HCT116 (cell line): Measurements from ENCODE around the gene MOGAT3. TPM values are rescaled to one million over a fixed set of nuclear protein-coding genes. Genes with fewer than 3 reads are reported as not detected.

Source experiments
- ATAC-seq: fragments of 200-7000 bp; cut with Tn5 transposase; 2 replicates; pipeline ENCODE4 v1.9.1; 2020; ENCODE audit warnings: mild to moderate bottlenecking, moderate library complexity
- BruUV-seq: library from RNA; stranded (reverse); fragments of 400-500 nt; replicated peaks from 2 replicates; lab custom pipeline; 2021; lab: Mats Ljungman, UMichigan
- CTCF ChIA-PET: fragments of 300-600 bp; sonication (Branson Sonifier 250); formaldehyde crosslinking; loops from one replicate; lab custom pipeline; 2021; ENCODE audit warnings: antibody characterized with exemption; lab: Charles Lee
- POLR2A ChIA-PET: fragments of 300-600, 350-600 bp; sonication (Branson Sonifier 250); formaldehyde crosslinking; loops from one replicate; lab custom pipeline; 2021; ENCODE audit warnings: antibody characterized with exemption; lab: Charles Lee
- RAD21 ChIA-PET, 2 experiments: fragments of 300-600 bp; sonication (Branson Sonifier 250); formaldehyde crosslinking; loops; one replicate each; lab custom pipeline; 2023; ENCODE audit warnings: low total read pairs in 2 of 2; ENCODE audit not compliant: uncharacterized antibody in 2 of 2, unreplicated experiment in 2 of 2, low non-redundant PET in 1 of 2; lab: Charles Lee
- DNase-seq: peaks from one replicate; pipeline ENCODE4 v3.0.0-alpha.2; 2010; ENCODE audit warnings: low read depth, low spot score
- H2AFZ ChIP-seq: fragments of 200-600 bp; shearing (Covaris generic), sonication (generic); 2 replicates; pipeline ENCODE4 v1.6.1; 2017; ENCODE audit warnings: low read depth, mixed run types, mixed read lengths, antibody characterized with exemption, low read length; ENCODE audit not compliant: poor library complexity, severe bottlenecking
- H3K27ac ChIP-seq: 2 replicates; pipeline ENCODE4 v1.5.1; 2012; ENCODE audit warnings: low read depth, low read length
- H3K27me3 ChIP-seq: fragments of 200-600 bp; sonication (generic); 2 replicates; pipeline ENCODE4 v1.6.1; 2016; ENCODE audit warnings: mixed run types, low read length, mixed read lengths; ENCODE audit not compliant: insufficient read depth
- H3K36me3 ChIP-seq, 2 experiments: fragments of 200-500 bp in 1 of 2; fragments of 200-600 bp in 1 of 2; sonication (Bioruptor generic) in 1 of 2; sonication (generic) in 1 of 2; 2 replicates each; pipeline versions ENCODE4 v1.5.1 to v1.6.1; 2014 to 2016; ENCODE audit warnings: low read length in 2 of 2, inconsistent platforms in 1 of 2, mixed read lengths in 1 of 2, mixed run types in 1 of 2; ENCODE audit not compliant: insufficient read depth in 2 of 2, control insufficient read depth in 1 of 2
- H3K4me1 ChIP-seq, 2 experiments: fragments of 200-600 bp in 1 of 2; sonication (generic) in 1 of 2; 2 replicates each; pipeline versions ENCODE4 v1.5.1 to v1.6.1; 2012 to 2017; ENCODE audit warnings: low read length in 2 of 2, inconsistent platforms in 1 of 2, mild to moderate bottlenecking in 1 of 2, mixed read lengths in 1 of 2, mixed run types in 1 of 2, moderate library complexity in 1 of 2; ENCODE audit not compliant: insufficient read depth in 2 of 2, control insufficient read depth in 1 of 2
- H3K4me2 ChIP-seq: fragments of 200-600 bp; sonication (generic); 2 replicates; pipeline ENCODE4 v1.6.1; 2017; ENCODE audit warnings: mixed run types, low read length, mixed read lengths
- H3K4me3 ChIP-seq, 2 experiments: fragments of 200-600 bp in 1 of 2; sonication (generic) in 1 of 2; replicated peaks in 1 of 2; 2 replicates each; pipeline ENCODE4 v1.5.1; 2011 to 2016; ENCODE audit warnings: low read length in 2 of 2, control low read depth in 1 of 2, low read depth in 1 of 2, mild to moderate bottlenecking in 1 of 2, mixed read lengths in 1 of 2, mixed run types in 1 of 2
- H3K79me2 ChIP-seq: fragments of 200-600 bp; sonication (generic); 2 replicates; pipeline ENCODE4 v1.6.1; 2017; ENCODE audit warnings: mild to moderate bottlenecking, mixed run types, low read length, moderate library complexity, mixed read lengths; ENCODE audit not compliant: insufficient read depth
- H3K9ac ChIP-seq: fragments of 200-600 bp; sonication (generic); 2 replicates; pipeline ENCODE4 v1.6.1; 2016; ENCODE audit warnings: low read length, mixed read lengths
- H3K9me2 ChIP-seq: fragments of 200-600 bp; sonication (generic), shearing (Covaris generic); 2 replicates; pipeline ENCODE4 v1.6.1; 2017; ENCODE audit warnings: mixed run types, mild to moderate bottlenecking, moderate library complexity; ENCODE audit not compliant: insufficient read depth
- H3K9me3 ChIP-seq, 2 experiments: fragments of 200-500 bp in 1 of 2; fragments of 200-600 bp in 1 of 2; sonication (Bioruptor generic) in 1 of 2; sonication (generic) in 1 of 2; 2 replicates each; pipeline ENCODE4 v1.6.1; 2014 to 2017; ENCODE audit warnings: low read length in 2 of 2, mixed read lengths in 2 of 2, inconsistent platforms in 1 of 2, low read depth in 1 of 2, mild to moderate bottlenecking in 1 of 2, mixed run types in 1 of 2, moderate library complexity in 1 of 2; ENCODE audit not compliant: control insufficient read depth in 1 of 2, insufficient read depth in 1 of 2
- H4K20me1 ChIP-seq: fragments of 200-600 bp; sonication (generic), shearing (Covaris generic); 2 replicates; pipeline ENCODE4 v1.6.1; 2017; ENCODE audit warnings: mixed run types, mild to moderate bottlenecking, moderate library complexity; ENCODE audit not compliant: insufficient read depth
- CBX3 ChIP-seq: IDR thresholded peaks from 2 replicates; pipeline ENCODE4 v1.6.1; 2012; ENCODE audit warnings: low read depth
- EZH2 ChIP-seq: fragments of 200-600 bp; sonication (generic); IDR thresholded peaks from 2 replicates; pipeline ENCODE4 v1.6.1; 2017; ENCODE audit warnings: antibody characterized with exemption, mixed run types
- POLR2AphosphoS5 ChIP-seq: IDR thresholded peaks from 2 replicates; pipeline ENCODE4 v1.6.1; 2011; ENCODE audit warnings: mild to moderate bottlenecking, low read depth, low read length, moderate library complexity
- SIN3A ChIP-seq: IDR thresholded peaks from 2 replicates; pipeline ENCODE4 v1.6.1; 2012; ENCODE audit warnings: low read depth
- YY1 ChIP-seq: IDR thresholded peaks from 2 replicates; pipeline ENCODE4 v1.6.1; 2011; ENCODE audit warnings: low read length, low read depth, moderate library complexity, mild to moderate bottlenecking; ENCODE audit not compliant: insufficient replicate concordance; ENCODE audit errors: extremely low read depth
- ZFX ChIP-seq: fragments of 450-650 bp; IDR thresholded peaks from 2 replicates; pipeline ENCODE4 v1.6.1; 2017
- intact Hi-C: fragments of 100-400 bp; cut with micrococcal nuclease; formaldehyde crosslinking; loops from 2 replicates; pipeline ENCODE4 v1.10.0; 2022
- total RNA-seq: library from RNA; stranded (reverse); gene quantifications from one replicate; pipeline ENCODE4 v1.2.1, GENCODE V29; 2021; ENCODE audit not compliant: unreplicated experiment

Gene MOGAT3
- total RNA-seq, 1 experiment from 2014 or later, result not detected

DNA sequence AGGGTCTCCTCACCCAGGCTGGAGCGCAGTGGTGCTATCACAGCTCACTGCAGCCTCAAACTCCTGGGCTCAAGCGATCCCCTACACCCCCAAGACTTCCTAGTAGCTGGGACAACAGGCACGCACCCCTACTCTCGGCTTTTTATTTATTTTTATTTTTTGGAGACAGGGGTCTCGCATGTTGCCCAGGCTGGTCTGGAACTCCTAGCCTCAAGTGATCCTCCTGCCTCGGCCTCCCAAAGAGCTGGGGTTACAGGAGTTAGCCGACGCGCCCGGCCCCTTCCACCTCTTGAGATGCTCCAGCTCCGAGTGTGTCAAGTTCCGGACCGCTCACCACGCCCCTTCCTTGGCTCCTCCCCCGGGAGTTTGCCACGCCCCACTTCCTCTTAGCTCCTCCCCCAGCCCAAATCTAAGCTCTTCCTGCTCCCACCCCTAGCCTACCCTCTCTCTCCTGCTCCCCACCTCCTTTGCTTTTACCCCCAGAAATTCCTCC is 27.0 kb downstream of the MOGAT3 start:
- Histone ChIP-seq H3K4me1 (peaks cover 24 to 47% of the 10 kb centered on the region in 2 experiments), H3K27ac (peak overlapping the region; percentile 67), H3K9me3 (no peaks in the 10 kb centered on the region), H3K36me3 (no peaks in the 10 kb centered on the region), H3K27me3 (no peaks in the 10 kb centered on the region), H4K20me1 (no peaks in the 10 kb centered on the region), H3K9me2 (no peaks in the 10 kb centered on the region), H3K79me2 (no peaks in the 10 kb centered on the region), H2AFZ (peak overlapping the region; percentile 44), H3K4me3 (peak overlapping the region; percentile 49 to 63), H3K9ac (peak overlapping the region; percentile 72), H3K4me2 (peak overlapping the region; percentile 97)
- peak; percentile 82 for ATAC-seq
- ChIA-PET POLR2A (interaction anchor here (0.6 to 2.1 kb wide), 12 partner anchors 9 to 272 kb away, joined by 3 to 23 read pairs (median 5); partner anchors contain the start of genes FIS1, MOGAT3, PLOD3 and SERPINE1), RAD21 (interaction anchor here in 1 of 2 experiments (0.8 to 1.0 kb wide), 2 partner anchors 19 to 30 kb away, joined by 3 to 4 read pairs; no protein-coding TSS in a partner anchor), CTCF (interaction anchor here (0.9 to 2.9 kb wide), 7 partner anchors 9 to 109 kb away, joined by 3 to 20 read pairs (median 4); partner anchors contain the start of gene VGF)
- intact Hi-C loops, result no loop called here
- peak; percentile 81 for TF ChIP-seq POLR2AphosphoS5
- TF ChIP-seq EZH2, result no peak
- no peak for TF ChIP-seq YY1
- no TSS peak for BruUV-seq
- DNase-seq, result peak; percentile 80

DNA sequence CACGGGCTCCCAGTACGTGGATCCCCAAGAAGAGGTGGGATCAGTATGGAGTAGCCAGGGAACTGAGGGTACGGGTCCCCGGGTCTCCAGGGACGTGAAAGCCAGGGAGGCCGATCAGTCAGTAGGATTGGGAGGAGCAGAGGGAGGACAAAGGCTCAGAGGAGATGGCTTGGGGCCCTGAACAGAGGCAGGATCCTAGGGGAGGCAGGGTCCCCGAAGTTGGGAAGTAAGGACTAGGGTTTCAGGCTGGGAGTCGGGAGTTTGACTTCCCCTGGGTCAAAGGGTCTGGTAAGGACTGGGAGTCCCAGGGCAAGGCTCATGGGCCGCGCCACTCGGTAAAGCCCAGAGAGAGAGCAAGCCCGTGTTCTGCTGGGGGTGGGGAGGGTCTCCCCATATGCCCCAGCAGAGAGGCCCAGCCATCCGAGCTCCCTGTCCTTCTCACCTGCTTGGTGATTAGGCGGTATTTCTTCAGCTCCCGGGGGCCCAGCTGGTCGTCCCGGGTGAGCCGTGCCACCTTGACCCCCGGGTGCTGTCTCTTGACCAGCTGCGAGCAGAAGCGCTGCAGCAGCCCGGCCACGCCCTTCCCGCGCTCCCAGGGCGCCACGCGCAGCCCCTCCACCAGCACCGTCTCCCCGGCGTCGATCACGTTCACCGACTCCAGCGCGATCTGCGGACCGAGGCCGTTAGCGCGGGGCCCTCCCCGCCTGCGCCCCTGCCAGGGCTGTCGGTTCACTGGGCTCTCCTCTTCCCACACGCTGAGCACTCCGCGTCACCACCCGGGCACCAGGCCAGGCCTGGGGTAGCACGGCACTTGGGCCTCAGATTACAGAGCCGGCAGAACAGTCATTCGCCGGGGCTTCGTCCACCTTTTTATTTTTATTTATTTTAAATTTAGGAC is 27.7 kb downstream of the MOGAT3 start:
- Histone ChIP-seq H3K4me2 (peak overlapping the region; percentile 97), H3K36me3 (no peaks in the 10 kb centered on the region), H3K4me3 (peak overlapping the region; percentile 49 to 63), H3K9ac (peak overlapping the region; percentile 72), H3K9me2 (no peaks in the 10 kb centered on the region), H3K27ac (peak overlapping the region; percentile 67), H4K20me1 (no peaks in the 10 kb centered on the region), H3K27me3 (no peaks in the 10 kb centered on the region), H3K9me3 (no peaks in the 10 kb centered on the region), H2AFZ (no peak overlapping the region), H3K79me2 (no peaks in the 10 kb centered on the region), H3K4me1 (peaks cover 31 to 54% of the 10 kb centered on the region in 2 experiments)
- intact Hi-C loops, result no loop called here
- POLR2A ChIA-PET, result interaction anchor here (0.8 to 2.1 kb wide), 9 partner anchors 8 to 71 kb away, joined by 3 to 23 read pairs (median 5); partner anchors contain the start of genes FIS1, MOGAT3, PLOD3 and VGF
- ATAC-seq (peak; percentile 78), DNase-seq (no peak)
- BruUV-seq, result TSS peak; percentile 53
- RAD21 ChIA-PET, result interaction anchor here in 1 of 2 experiments (1.0 kb wide), 1 partner anchor 19 kb away, joined by 4 read pairs; no protein-coding TSS in a partner anchor
- CTCF ChIA-PET, result interaction anchor here (0.9 to 2.9 kb wide), 7 partner anchors 8 to 110 kb away, joined by 3 to 20 read pairs (median 4); partner anchors contain the start of gene VGF
- TF ChIP-seq POLR2AphosphoS5 (peak; percentile 48), SIN3A (no peak), ZFX (peak; percentile 46; the same call in 1 of the 2 replicates), CBX3 (no peak)
